Mesendoderm (in vitro differentiated cells): ENCODE results near the gene PCDHB10.
"Not testable (repeated sequence)": the region's sequence is repeated elsewhere in the genome, so short reads cannot be mapped to it uniquely, and the experiment has no call there.

Source experiments
- DNase-seq: peaks from one replicate; pipeline ENCODE4 v3.0.0; 2013
- H2AK5ac ChIP-seq: 2 replicates; pipeline ENCODE4 v1.6.1; 2013; ENCODE audit warnings: low read length, inconsistent platforms
- H2BK120ac ChIP-seq: 2 replicates; pipeline ENCODE4 v1.6.1; 2013; ENCODE audit warnings: low read depth, mild to moderate bottlenecking, low read length, moderate library complexity, mixed read lengths
- H2BK15ac ChIP-seq: replicated peaks from 2 replicates; pipeline ENCODE4 v1.6.1; 2013; ENCODE audit warnings: low read depth, mild to moderate bottlenecking, moderate library complexity
- H2BK5ac ChIP-seq: 2 replicates; pipeline ENCODE4 v1.6.1; 2013; ENCODE audit warnings: low read length, inconsistent platforms
- H3K18ac ChIP-seq: 2 replicates; pipeline ENCODE4 v1.6.1; 2013; ENCODE audit warnings: mild to moderate bottlenecking, low read length, mixed read lengths
- H3K23ac ChIP-seq: one replicate; pipeline ENCODE4 v1.6.1; 2013; ENCODE audit warnings: low read length
- H3K27ac ChIP-seq: 2 replicates; pipeline ENCODE4 v1.5.1; 2013; ENCODE audit warnings: low read depth, mild to moderate bottlenecking, inconsistent platforms, low read length, moderate library complexity
- H3K27me3 ChIP-seq: 2 replicates; pipeline ENCODE4 v1.6.1; 2013; ENCODE audit warnings: low read length, control low read depth, mild to moderate bottlenecking, inconsistent platforms; ENCODE audit not compliant: insufficient read depth, poor library complexity
- H3K36me3 ChIP-seq: 2 replicates; pipeline ENCODE4 v1.6.1; 2013; ENCODE audit warnings: low read length, inconsistent platforms; ENCODE audit not compliant: control insufficient read depth, insufficient read depth
- H3K4ac ChIP-seq: one replicate; pipeline ENCODE4 v1.6.1; 2013; ENCODE audit warnings: low read depth, mild to moderate bottlenecking, low read length, moderate library complexity
- H3K4me1 ChIP-seq: 2 replicates; pipeline ENCODE4 v1.6.1; 2013; ENCODE audit warnings: low read depth, low read length, inconsistent platforms; ENCODE audit not compliant: control insufficient read depth
- H3K4me2 ChIP-seq: 2 replicates; pipeline ENCODE4 v1.6.1; 2013; ENCODE audit warnings: low read length
- H3K4me3 ChIP-seq: 2 replicates; pipeline ENCODE4 v1.5.1; 2013; ENCODE audit warnings: mild to moderate bottlenecking, low read length
- H3K56ac ChIP-seq: one replicate; pipeline ENCODE4 v1.6.1; 2013; ENCODE audit warnings: low read length
- H3K79me1 ChIP-seq: 2 replicates; pipeline ENCODE4 v1.6.1; 2013; ENCODE audit warnings: low read length, inconsistent platforms
- H3K79me2 ChIP-seq: 2 replicates; pipeline ENCODE4 v1.6.1; 2013; ENCODE audit warnings: mild to moderate bottlenecking, low read length; ENCODE audit not compliant: control insufficient read depth, insufficient read depth
- H3K9ac ChIP-seq: 2 replicates; pipeline ENCODE4 v1.6.1; 2013; ENCODE audit warnings: low read length, inconsistent platforms
- H4K5ac ChIP-seq: one replicate; pipeline ENCODE4 v1.6.1; 2013; ENCODE audit warnings: low read length
- H4K8ac ChIP-seq: one replicate; pipeline ENCODE4 v1.6.1; 2013; ENCODE audit warnings: low read depth, mild to moderate bottlenecking, control low read depth, low read length, moderate library complexity
- WGBS: extraction: QIAGEN DNeasy Blood & Tissue Kit; methylation state at CpG from one replicate; pipeline ENCODE4 v1.1.7; 2013; ENCODE audit warnings: low lambda C conversion rate, missing lambda C conversion rate; ENCODE audit not compliant: insufficient coverage; ENCODE audit errors: extremely low coverage; 5-methylcytosine and 5-hydroxymethylcytosine counted together

Gene PCDHB10

DNA sequence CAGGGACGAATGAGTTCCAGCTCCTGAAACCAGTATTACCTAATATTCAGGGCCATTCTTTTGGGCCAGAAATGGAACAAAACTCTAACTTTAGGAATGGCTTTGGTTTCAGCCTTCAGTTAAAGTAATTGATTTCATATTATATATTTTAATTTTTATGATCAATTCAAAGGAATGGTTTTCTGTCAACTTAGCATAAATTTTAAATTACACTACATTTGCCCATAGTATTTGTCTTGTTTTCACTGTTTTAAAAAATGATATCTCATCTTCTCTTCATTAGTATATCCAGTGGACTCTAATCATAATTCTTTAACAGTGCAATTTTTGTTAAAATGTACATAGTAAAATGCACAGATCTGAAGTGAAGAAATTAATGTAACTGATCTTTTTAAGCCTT, 11.8 kb upstream of the PCDHB10 start:
- H3K27me3 ChIP-seq = no peaks in the 10 kb centered on the region
- H3K27ac ChIP-seq = no peak overlapping the region
- H3K36me3 ChIP-seq = no peaks in the 10 kb centered on the region
- H3K18ac ChIP-seq = no peak overlapping the region
- H4K8ac ChIP-seq = no peak overlapping the region
- no CpG with 5 or more reads among the region's 1 CpG for WGBS
- no peak overlapping the region for H3K23ac ChIP-seq
- no peak overlapping the region for H3K4me2 ChIP-seq
- no peak overlapping the region for H3K4me3 ChIP-seq
- no peak overlapping the region for H2AK5ac ChIP-seq
- no peaks in the 10 kb centered on the region for H3K4me1 ChIP-seq
- DNase-seq = no peak
- H2BK120ac ChIP-seq = no peak overlapping the region
- H3K4ac ChIP-seq = no peak overlapping the region
- no peak overlapping the region for H3K56ac ChIP-seq
- H4K5ac ChIP-seq = no peak overlapping the region
- no peak overlapping the region for H2BK15ac ChIP-seq
- no peak overlapping the region for H3K9ac ChIP-seq
- no peaks in the 10 kb centered on the region for H3K79me2 ChIP-seq
- no peaks in the 10 kb centered on the region for H3K79me1 ChIP-seq
- H2BK5ac ChIP-seq = no peak overlapping the region

- peak within 1 kb of the TSS; percentile 55 for H3K4me3 ChIP-seq
- H3K27me3 ChIP-seq = no peaks in the 10 kb centered on the region
- H3K4ac ChIP-seq = no peak within 1 kb of the TSS
- no peak within 1 kb of the TSS for H2BK120ac ChIP-seq
- H2BK5ac ChIP-seq = no peak within 1 kb of the TSS
- H3K36me3 ChIP-seq = no peaks in the 10 kb centered on the region
- no peak within 1 kb of the TSS for H4K8ac ChIP-seq
- peak within 1 kb of the TSS; percentile 83 for H3K56ac ChIP-seq
- H3K27ac ChIP-seq = no peak within 1 kb of the TSS
- H3K79me2 ChIP-seq = no peaks in the 10 kb centered on the region
- peak; percentile 87 for DNase-seq
- no peak within 1 kb of the TSS for H2AK5ac ChIP-seq
- H3K4me1 ChIP-seq = no peaks in the 10 kb centered on the region
- peak within 1 kb of the TSS; percentile 60 for H3K4me2 ChIP-seq
- H3K23ac ChIP-seq = no peak within 1 kb of the TSS
- peak within 1 kb of the TSS; percentile 73 for H3K9ac ChIP-seq
- H3K79me1 ChIP-seq = no peaks in the 10 kb centered on the region
- no peak within 1 kb of the TSS for H4K5ac ChIP-seq
- no peak within 1 kb of the TSS for H2BK15ac ChIP-seq
- WGBS = no CpG with 5 or more reads among the region's 13 CpGs
- H3K18ac ChIP-seq = peak within 1 kb of the TSS; percentile 6
These were observed 9.9 kb upstream of the PCDHB10 start, which contains the start of gene PCDHB16 for GRCh38 chr5:141182248-141182647. PCDHB16 (plus strand) TSS chr5:141182387; CDS start chr5:141182560, 173 bp downstream.

- not testable (repeated sequence) for H3K56ac ChIP-seq, H4K5ac ChIP-seq, H3K4me3 ChIP-seq, H3K23ac ChIP-seq, H3K27me3 ChIP-seq, H3K27ac ChIP-seq, H3K4me2 ChIP-seq, H2BK15ac ChIP-seq, H2BK5ac ChIP-seq, H3K79me1 ChIP-seq, H2BK120ac ChIP-seq, H3K36me3 ChIP-seq, DNase-seq, H3K4me1 ChIP-seq, H3K79me2 ChIP-seq, H4K8ac ChIP-seq, H3K9ac ChIP-seq, H2AK5ac ChIP-seq, H3K18ac ChIP-seq, H3K4ac ChIP-seq
- no CpG with 5 or more reads among the region's 69 CpGs for WGBS
These were observed 7.9 kb upstream of the PCDHB10 start for GRCh38 chr5:141184117-141184855.

DNA sequence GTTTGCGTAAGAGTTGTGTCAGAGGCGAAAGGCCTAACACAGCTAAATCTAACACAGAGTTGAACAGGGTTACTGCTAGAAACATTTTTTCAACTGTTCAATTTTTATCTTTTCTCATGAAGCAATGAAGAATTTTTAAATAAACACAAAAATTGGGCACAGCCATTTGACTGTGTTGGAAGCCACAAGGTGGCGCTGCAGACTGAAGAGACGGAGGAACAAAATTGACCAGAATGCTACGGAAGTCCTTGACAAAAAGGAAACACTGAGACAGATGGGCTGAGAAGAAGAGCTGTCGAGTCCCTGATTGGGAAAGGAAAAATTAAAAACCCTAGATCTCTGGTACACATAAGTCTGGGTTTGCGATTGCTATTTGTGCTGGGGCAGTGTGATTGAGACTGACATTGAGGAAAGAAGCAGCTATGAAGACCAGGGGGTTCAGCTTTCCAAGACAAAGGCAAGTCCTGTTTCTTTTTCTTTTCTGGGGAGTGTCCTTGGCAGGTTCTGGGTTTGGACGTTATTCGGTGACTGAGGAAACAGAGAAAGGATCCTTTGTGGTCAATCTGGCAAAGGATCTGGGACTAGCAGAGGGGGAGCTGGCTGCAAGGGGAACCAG, 5.1 kb upstream of the PCDHB10 start, which contains the start of gene PCDHB9:
Gene PCDHB9 (plus strand): TSS at position 265 of the 616 bp plus-strand sequence. CDS start 158 bp downstream, at position 423.
- peak; percentile 73 for DNase-seq
- peak within 1 kb of the TSS; percentile 8 for H3K9ac ChIP-seq
- no peak within 1 kb of the TSS for H2BK120ac ChIP-seq
- no peaks in the 10 kb centered on the region for H3K4me1 ChIP-seq
- H3K27ac ChIP-seq = no peak within 1 kb of the TSS
- H3K18ac ChIP-seq = peak within 1 kb of the TSS; percentile 30
- no peak within 1 kb of the TSS for H3K4ac ChIP-seq
- no peaks in the 10 kb centered on the region for H3K36me3 ChIP-seq
- H3K4me2 ChIP-seq = no peak within 1 kb of the TSS
- no peak within 1 kb of the TSS for H3K23ac ChIP-seq
- no peak within 1 kb of the TSS for H2BK5ac ChIP-seq
- no CpG with 5 or more reads among the region's 9 CpGs for WGBS
- no peak within 1 kb of the TSS for H2BK15ac ChIP-seq
- H3K79me1 ChIP-seq = no peaks in the 10 kb centered on the region
- H3K4me3 ChIP-seq = no peak within 1 kb of the TSS
- no peak within 1 kb of the TSS for H4K5ac ChIP-seq
- no peaks in the 10 kb centered on the region for H3K27me3 ChIP-seq
- no peaks in the 10 kb centered on the region for H3K79me2 ChIP-seq
- H3K56ac ChIP-seq = no peak within 1 kb of the TSS
- H4K8ac ChIP-seq = peak within 1 kb of the TSS; percentile 39
- no peak within 1 kb of the TSS for H2AK5ac ChIP-seq

- H3K4ac ChIP-seq, H4K8ac ChIP-seq, H3K4me1 ChIP-seq, H3K23ac ChIP-seq, H3K9ac ChIP-seq, H2AK5ac ChIP-seq, H3K4me3 ChIP-seq, H3K56ac ChIP-seq, H2BK5ac ChIP-seq, H3K36me3 ChIP-seq, H2BK120ac ChIP-seq, DNase-seq, H3K4me2 ChIP-seq, H2BK15ac ChIP-seq, H3K79me2 ChIP-seq, H3K27me3 ChIP-seq, H3K79me1 ChIP-seq, H3K18ac ChIP-seq, H4K5ac ChIP-seq, H3K27ac ChIP-seq: not testable (repeated sequence)
- WGBS = no CpG with 5 or more reads among the region's 37 CpGs
These were observed 3.5 kb upstream of the PCDHB10 start for GRCh38 chr5:141188682-141189081.
